HepG2 (cell line): Measurements from ENCODE around the gene SAMD8. TPM values are rescaled to one million over a fixed set of nuclear protein-coding genes. Genes with fewer than 3 reads are reported as not detected.

Experiments
- ATF2 ChIP-seq: sonication (generic); formaldehyde crosslinking; IDR thresholded peaks from 2 replicates; pipeline ENCODE4 v1.4.0; 2020; ENCODE audit warnings: missing genetic modification reagents
- BORCS8-MEF2B ChIP-seq: sonication (generic); formaldehyde crosslinking; IDR thresholded peaks from 2 replicates; pipeline ENCODE4 v1.8.0; 2022; ENCODE audit warnings: mild to moderate bottlenecking, missing genetic modification reagents
- CBX2 ChIP-seq, 2 experiments: fragments of 200-600 bp in 1 of 2; sonication (generic); formaldehyde crosslinking in 1 of 2; IDR thresholded peaks; 2 replicates each; pipeline versions ENCODE4 v1.7.0 to v1.8.1; 2018 to 2022; ENCODE audit warnings: low read depth in 2 of 2, low read length in 1 of 2, mild to moderate bottlenecking in 1 of 2, missing genetic modification reagents in 1 of 2
- FIP1L1 ChIP-seq: fragments of 200-400 bp; formaldehyde crosslinking; IDR thresholded peaks from 2 replicates; pipeline ENCODE4 v1.6.1; 2018; ENCODE audit warnings: low read depth, mild to moderate bottlenecking, low read length, moderate library complexity, borderline replicate concordance; ENCODE audit not compliant: insufficient read depth
- HDAC6 ChIP-seq: fragments of 200-600 bp; sonication (generic); IDR thresholded peaks from 2 replicates; pipeline ENCODE4 v1.7.0; 2017; ENCODE audit warnings: mild to moderate bottlenecking, antibody characterized with exemption, low read length, low read depth
- KLF11 ChIP-seq: IDR thresholded peaks from 2 replicates; pipeline ENCODE4 v1.6.1; 2016; ENCODE audit warnings: missing compliant biosample characterization
- NFRKB ChIP-seq: fragments of 450-650 bp; IDR thresholded peaks from 2 replicates; pipeline ENCODE4 v1.6.1; 2017
- NFYC ChIP-seq: IDR thresholded peaks from 2 replicates; pipeline ENCODE4 v1.6.1; 2016; ENCODE audit warnings: missing genetic modification reagents, missing compliant biosample characterization
- POGK ChIP-seq: sonication (generic); formaldehyde crosslinking; conservative IDR thresholded peaks from 2 replicates; pipeline ENCODE4 v1.8.0; 2022; ENCODE audit warnings: mild to moderate bottlenecking, moderate library complexity, missing genetic modification reagents
- PPARG ChIP-seq: conservative IDR thresholded peaks from 2 replicates; pipeline ENCODE4 v1.6.1; 2016; ENCODE audit warnings: missing biosample characterization, missing genetic modification reagents
- ZBTB33 ChIP-seq: sonication (generic); formaldehyde crosslinking; IDR thresholded peaks from 2 replicates; pipeline ENCODE4 v1.4.0; 2020; ENCODE audit warnings: missing genetic modification reagents
- ZNF251 ChIP-seq: sonication (generic); formaldehyde crosslinking; IDR thresholded peaks from 2 replicates; pipeline ENCODE4 v1.9.0; 2021; ENCODE audit warnings: mild to moderate bottlenecking, missing genetic modification reagents
- ZNF253 ChIP-seq: sonication (generic); formaldehyde crosslinking; IDR thresholded peaks from 2 replicates; pipeline ENCODE4 v1.8.0; 2022; ENCODE audit warnings: mild to moderate bottlenecking, missing genetic modification reagents, borderline replicate concordance
- ZNF326 ChIP-seq: sonication (generic); formaldehyde crosslinking; IDR thresholded peaks from 2 replicates; pipeline ENCODE4 v1.4.0; 2020; ENCODE audit warnings: missing genetic modification reagents, borderline replicate concordance
- ZNF337 ChIP-seq: sonication (generic); formaldehyde crosslinking; IDR thresholded peaks from 2 replicates; pipeline ENCODE4 v1.5.1; 2020; ENCODE audit warnings: missing genetic modification reagents, low read depth, mild to moderate bottlenecking, borderline replicate concordance
- ZNF354B ChIP-seq: sonication (generic); formaldehyde crosslinking; IDR thresholded peaks from 2 replicates; pipeline ENCODE4 v1.8.0; 2022; ENCODE audit warnings: mild to moderate bottlenecking, missing genetic modification reagents
- ZNF446 ChIP-seq: sonication (generic); formaldehyde crosslinking; IDR thresholded peaks from 2 replicates; pipeline ENCODE4 v1.5.0; 2020; ENCODE audit warnings: mild to moderate bottlenecking, missing genetic modification reagents
- ZNF460 ChIP-seq: sonication (generic); formaldehyde crosslinking; IDR thresholded peaks from 2 replicates; pipeline ENCODE4 v1.5.1; 2020; ENCODE audit warnings: missing genetic modification reagents, mild to moderate bottlenecking, borderline replicate concordance
- ZNF468 ChIP-seq: sonication (generic); formaldehyde crosslinking; IDR thresholded peaks from 2 replicates; pipeline ENCODE4 v1.8.0; 2022; ENCODE audit warnings: mild to moderate bottlenecking, moderate library complexity, missing genetic modification reagents
- ZNF589 ChIP-seq: sonication (generic); formaldehyde crosslinking; conservative IDR thresholded peaks from 2 replicates; pipeline ENCODE4 v1.8.0; 2022; ENCODE audit warnings: mild to moderate bottlenecking, moderate library complexity, missing genetic modification reagents
- ZNF598 ChIP-seq: sonication (generic); formaldehyde crosslinking; IDR thresholded peaks from 2 replicates; pipeline ENCODE4 v1.5.1; 2020; ENCODE audit warnings: mild to moderate bottlenecking, missing genetic modification reagents, borderline replicate concordance
- polyA plus RNA-seq, 8 experiments: library from polyadenylated mRNA; depleted of rRNA in 3 of 8; stranded (reverse) in 7 of 8; unstranded in 1 of 8; fragments of >200 nt; fragmentation: Illumina TruSeq in 4 of 8; extraction: Trizol in 4 of 8; gene quantifications; 2 replicates each; pipeline versions ENCODE4 v1.2.1 to v1.2.3, GENCODE V29; 2011 to 2016; ENCODE audit warnings: low read depth in 4 of 8, missing spikeins in 1 of 8, mixed read lengths in 1 of 8; ENCODE audit not compliant: insufficient read depth in 1 of 8
- total RNA-seq, 5 experiments: library from RNA; depleted of rRNA; stranded (reverse); fragments of >200 nt; fragmentation: Illumina TruSeq; extraction: Trizol; gene quantifications; 2 replicates each; pipeline ENCODE4 v1.2.3, GENCODE V29; 2016; ENCODE audit warnings: low read depth in 1 of 5
- TF ChIP-seq, protein P1 (sequence below): IDR thresholded peaks from 2 replicates; pipeline ENCODE4 v1.6.1; 2018; ENCODE audit warnings: missing genetic modification reagents

SAMD8 gene
- total and polyA plus RNA-seq, 2 of the 13 experiments (the other 11 are each of a cell fraction or from before 2014, with no cell fraction given), result 10.4 to 13.2 TPM

GRCh38 chr10:75099952-75100763 lies 11.3 kb upstream of the SAMD8 start (continued):
- TF ChIP-seq ZBTB33 (CRISPR knock-in tag), result no peak; the same call in 1 of the 2 replicates
- TF ChIP-seq POGK (CRISPR knock-in tag), result no peak
- TF ChIP-seq FIP1L1, result no peak
- TF ChIP-seq ZNF354B (CRISPR knock-in tag), result no peak
- no peak for TF ChIP-seq KLF11 (CRISPR knock-in tag)
- no peak for TF ChIP-seq PPARG (CRISPR knock-in tag)
- no peak for TF ChIP-seq ZNF468 (CRISPR knock-in tag)
- TF ChIP-seq ZNF460 (CRISPR knock-in tag), result no peak
- TF ChIP-seq ATF2 (CRISPR knock-in tag), result no peak
- TF ChIP-seq CBX2 (IDR thresholded peaks at IDR 0.05; ENCODE audit: low read depth, low read length), result no peak
- TF ChIP-seq CBX2 (CRISPR knock-in tag; IDR thresholded peaks at IDR 0.05; ENCODE audit: low read depth), result no peak
- no peak for TF ChIP-seq ZNF326 (CRISPR knock-in tag)
- TF ChIP-seq HDAC6, result no peak
- no peak for TF ChIP-seq ZNF589 (CRISPR knock-in tag)
- TF ChIP-seq ZNF251 (CRISPR knock-in tag), result no peak
- TF ChIP-seq, protein P1, sequence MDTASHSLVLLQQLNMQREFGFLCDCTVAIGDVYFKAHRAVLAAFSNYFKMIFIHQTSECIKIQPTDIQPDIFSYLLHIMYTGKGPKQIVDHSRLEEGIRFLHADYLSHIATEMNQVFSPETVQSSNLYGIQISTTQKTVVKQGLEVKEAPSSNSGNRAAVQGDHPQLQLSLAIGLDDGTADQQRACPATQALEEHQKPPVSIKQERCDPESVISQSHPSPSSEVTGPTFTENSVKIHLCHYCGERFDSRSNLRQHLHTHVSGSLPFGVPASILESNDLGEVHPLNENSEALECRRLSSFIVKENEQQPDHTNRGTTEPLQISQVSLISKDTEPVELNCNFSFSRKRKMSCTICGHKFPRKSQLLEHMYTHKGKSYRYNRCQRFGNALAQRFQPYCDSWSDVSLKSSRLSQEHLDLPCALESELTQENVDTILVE (CRISPR knock-in tag), result no peak
- TF ChIP-seq BORCS8-MEF2B (CRISPR knock-in tag), result no peak
- no peak for TF ChIP-seq NFRKB
- TF ChIP-seq ZNF253 (CRISPR knock-in tag), result no peak
- no peak for TF ChIP-seq ZNF446 (CRISPR knock-in tag)
- no peak for TF ChIP-seq ZNF598 (CRISPR knock-in tag)
- TF ChIP-seq ZNF337 (CRISPR knock-in tag), result no peak
- TF ChIP-seq NFYC (CRISPR knock-in tag), result no peak
